Measurements from ENCODE around the gene SCN11A.

GRCh38 chr3:39013289-39013688 lies 38.5 kb downstream of the SCN11A start:
- TF ChIP-seq CTCF (conservative IDR thresholded peaks at IDR 0.05; ENCODE audit: low read depth, low read length) (no peak), EZH2 (IDR thresholded peaks at IDR 0.05; ENCODE audit: low read length, unreplicated experiment) (no peak)
